SU-DHL-6 (cell line): Measurements from ENCODE around the gene CHIC2.

ENCODE experiments used
- EZH2phosphoT487 ChIP-seq: fragments of 200-600 bp; sonication (generic), shearing (Covaris generic); conservative IDR thresholded peaks from 2 replicates; pipeline ENCODE4 v1.6.1; 2018; ENCODE audit warnings: mild to moderate bottlenecking, antibody characterized with exemption, low read length, moderate library complexity, mixed read lengths
- TF ChIP-seq, protein P1 (sequence below): fragments of 200-600 bp; sonication (generic); IDR thresholded peaks from one replicate; pipeline ENCODE4 v1.5.1; 2017; ENCODE audit warnings: antibody characterized with exemption, mild to moderate bottlenecking, low read length, moderate library complexity; ENCODE audit not compliant: insufficient read depth, poor library complexity, severe bottlenecking

DNA sequence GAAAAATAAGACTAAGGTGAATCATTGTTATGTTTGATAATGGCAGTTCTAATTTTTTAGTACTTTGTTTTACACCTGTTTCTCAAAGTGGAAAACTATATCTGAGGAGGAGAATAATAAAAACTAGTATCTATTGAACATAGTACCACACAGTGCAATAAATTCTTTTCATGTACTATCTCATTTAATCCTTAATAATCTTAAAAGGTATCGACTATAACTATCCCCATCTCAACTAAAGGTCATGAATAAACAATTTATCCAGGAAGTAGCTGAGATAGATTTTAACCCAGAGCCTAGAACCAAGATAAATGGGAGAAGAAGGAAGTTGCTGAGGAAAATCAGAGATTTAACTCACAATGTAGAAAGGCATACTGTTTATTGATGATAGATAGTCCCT is 2.5 kb downstream of the CHIC2 start:
- TF ChIP-seq, protein P1, sequence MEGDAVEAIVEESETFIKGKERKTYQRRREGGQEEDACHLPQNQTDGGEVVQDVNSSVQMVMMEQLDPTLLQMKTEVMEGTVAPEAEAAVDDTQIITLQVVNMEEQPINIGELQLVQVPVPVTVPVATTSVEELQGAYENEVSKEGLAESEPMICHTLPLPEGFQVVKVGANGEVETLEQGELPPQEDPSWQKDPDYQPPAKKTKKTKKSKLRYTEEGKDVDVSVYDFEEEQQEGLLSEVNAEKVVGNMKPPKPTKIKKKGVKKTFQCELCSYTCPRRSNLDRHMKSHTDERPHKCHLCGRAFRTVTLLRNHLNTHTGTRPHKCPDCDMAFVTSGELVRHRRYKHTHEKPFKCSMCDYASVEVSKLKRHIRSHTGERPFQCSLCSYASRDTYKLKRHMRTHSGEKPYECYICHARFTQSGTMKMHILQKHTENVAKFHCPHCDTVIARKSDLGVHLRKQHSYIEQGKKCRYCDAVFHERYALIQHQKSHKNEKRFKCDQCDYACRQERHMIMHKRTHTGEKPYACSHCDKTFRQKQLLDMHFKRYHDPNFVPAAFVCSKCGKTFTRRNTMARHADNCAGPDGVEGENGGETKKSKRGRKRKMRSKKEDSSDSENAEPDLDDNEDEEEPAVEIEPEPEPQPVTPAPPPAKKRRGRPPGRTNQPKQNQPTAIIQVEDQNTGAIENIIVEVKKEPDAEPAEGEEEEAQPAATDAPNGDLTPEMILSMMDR = no peak
- TF ChIP-seq EZH2phosphoT487 = no peak
